IPS DF 4.7 (cell line): ENCODE results near the gene MRPS14.
"Not testable (repeated sequence)": the region's sequence is repeated elsewhere in the genome, so short reads cannot be mapped to it uniquely, and the experiment has no call there.

Experiments
- DNase-seq: peaks from one replicate; pipeline ENCODE4 v3.0.0-alpha.2; 2013; ENCODE audit warnings: low spot score; ENCODE audit errors: extremely low read depth

MRPS14 gene

DNA sequence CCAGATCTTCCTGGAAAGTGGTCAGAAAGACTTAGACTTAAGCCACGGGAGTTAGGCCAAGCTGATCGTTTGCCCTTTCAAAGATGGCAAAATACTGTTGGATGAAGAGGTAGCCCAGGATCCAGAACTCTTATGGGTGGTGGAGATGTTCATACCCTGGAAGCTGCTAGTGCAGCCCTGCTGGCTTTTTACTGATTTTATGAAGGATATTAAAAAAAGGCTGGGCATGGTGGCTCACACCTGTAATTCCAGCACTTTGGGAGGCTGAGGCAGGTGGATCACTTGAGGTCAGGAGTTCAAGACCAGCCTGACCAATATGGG, 657 bp upstream of the MRPS14 start:
- DNase-seq, result not testable (repeated sequence)

DNA sequence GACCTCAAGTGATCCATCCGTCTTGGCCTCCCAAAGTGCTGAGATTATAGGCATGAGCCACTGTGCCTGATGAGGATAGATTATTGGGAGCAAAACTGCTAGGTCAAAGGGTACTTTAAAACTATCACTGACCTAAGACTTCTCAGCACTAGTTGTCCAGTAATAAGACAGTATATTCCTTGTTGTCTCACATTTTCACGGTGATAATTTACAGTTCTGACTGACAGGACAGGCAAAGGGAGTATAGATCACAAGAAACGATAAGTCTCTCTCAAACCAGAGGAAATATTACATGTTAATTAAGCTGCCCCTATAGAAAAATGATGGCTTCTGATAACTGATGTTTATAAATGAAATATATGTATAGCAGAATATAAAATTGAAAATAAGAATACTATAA, 3.7 kb downstream of the MRPS14 start:
- no peak for DNase-seq

DNA sequence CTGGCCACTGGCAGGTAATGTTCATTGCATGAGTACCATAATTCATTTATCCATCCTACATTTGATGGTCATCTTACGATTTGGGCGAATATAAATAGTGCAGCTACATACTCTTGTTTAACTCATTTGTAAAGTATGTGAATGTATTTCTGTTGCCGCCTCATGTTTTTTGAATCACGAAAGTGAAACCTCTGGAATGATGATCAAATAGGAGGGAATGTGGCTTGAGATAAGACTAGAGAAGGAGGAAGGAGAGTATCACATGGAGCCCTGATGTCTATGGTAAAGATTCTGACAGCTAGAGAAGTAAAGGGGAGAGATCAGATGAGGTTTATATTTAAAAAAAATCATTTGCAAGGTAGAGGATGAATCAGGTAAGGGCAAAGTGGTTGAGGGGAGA, 8.0 kb downstream of the MRPS14 start:
- no peak for DNase-seq

DNA sequence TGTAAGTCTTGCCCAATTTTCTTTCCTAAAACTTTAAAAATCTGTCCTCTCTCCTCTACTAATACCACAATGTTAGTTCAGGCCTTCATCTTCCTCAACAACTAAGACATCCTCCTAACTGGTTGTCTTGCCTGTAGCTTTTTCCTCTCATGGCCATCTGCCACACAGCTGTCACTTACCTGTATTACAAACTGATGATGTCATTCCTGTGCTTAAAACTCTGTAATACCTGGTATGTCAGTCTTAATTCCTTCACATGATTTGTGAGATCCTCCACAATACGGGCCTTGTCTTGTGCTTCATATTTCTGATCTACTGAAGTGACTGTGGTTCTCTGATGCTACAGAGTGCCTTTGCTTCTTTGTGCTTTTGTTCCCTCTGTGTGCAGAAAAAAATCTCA, 9.8 kb downstream of the MRPS14 start:
- no peak for DNase-seq

DNA sequence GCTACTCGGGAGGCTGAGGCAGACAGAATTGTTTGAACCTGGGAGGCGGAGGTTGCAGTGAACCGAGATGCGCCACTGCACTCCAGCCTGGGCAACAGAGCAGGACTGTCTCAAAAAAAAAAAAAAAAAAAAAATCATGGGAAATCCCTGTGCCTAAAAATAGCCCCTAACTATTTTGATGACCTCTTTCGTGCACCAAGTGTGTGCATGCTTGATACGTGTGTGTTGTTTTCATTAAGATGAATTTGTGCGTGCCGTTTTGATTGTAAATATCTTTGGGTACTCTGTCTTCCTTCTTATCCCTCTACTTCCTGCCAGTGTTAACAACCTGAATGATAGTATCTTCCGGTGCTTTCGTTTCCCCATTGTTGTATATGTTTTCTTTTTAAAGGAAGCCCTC, 13.7 kb downstream of the MRPS14 start:
- DNase-seq, result no peak

DNA sequence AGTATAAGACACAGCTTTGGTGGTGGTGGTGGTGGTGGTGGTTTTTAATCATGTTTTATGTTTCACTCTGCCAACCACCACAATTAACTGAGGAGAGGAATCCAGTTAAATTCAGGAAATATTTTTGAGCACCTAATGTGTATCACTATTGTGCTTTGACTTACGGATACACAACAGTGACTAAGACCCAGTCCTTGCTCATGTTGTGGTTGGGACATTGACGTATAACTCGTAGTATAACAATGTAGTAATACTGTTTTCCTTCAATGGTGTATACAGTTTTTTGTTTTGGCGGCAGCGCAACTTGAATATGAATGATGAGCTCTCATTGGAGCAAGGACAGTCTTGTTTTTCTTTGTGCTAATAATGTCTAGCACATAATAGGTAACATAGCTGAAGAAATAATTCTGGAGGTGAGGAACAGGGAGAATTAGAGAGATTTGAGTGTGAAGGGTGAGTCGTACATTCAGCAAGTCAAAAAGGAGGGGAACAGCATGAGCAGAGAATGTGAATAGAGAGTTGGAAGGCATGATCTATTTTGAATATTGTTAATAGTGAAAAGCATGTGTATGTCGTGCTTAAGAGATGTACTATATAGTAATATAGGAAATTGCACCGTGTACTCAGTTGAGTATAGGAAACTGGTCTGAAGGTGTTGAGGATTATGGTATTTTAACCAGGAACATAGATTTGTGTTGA, 18.0 kb downstream of the MRPS14 start:
- DNase-seq, result no peak

DNA sequence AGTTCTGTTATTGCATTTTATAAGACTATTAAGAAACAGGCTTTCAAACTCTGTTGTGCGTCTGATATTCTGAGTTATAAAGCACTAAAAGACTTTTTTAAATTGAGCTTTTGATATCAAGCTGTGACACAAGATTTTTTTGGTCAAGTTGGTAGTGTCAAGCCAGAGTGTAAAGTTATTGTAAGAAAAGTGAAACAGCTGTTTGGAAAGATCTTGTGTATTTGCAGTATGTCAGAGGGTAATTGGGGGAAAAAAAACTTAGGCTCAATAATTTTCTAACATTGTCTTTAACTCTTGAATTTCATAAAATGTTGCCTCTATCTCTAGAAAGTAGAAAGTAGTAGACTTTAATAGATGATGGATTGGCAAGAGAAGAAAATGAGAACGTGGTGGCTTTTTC, 19.7 kb downstream of the MRPS14 start:
- DNase-seq, result no peak

DNA sequence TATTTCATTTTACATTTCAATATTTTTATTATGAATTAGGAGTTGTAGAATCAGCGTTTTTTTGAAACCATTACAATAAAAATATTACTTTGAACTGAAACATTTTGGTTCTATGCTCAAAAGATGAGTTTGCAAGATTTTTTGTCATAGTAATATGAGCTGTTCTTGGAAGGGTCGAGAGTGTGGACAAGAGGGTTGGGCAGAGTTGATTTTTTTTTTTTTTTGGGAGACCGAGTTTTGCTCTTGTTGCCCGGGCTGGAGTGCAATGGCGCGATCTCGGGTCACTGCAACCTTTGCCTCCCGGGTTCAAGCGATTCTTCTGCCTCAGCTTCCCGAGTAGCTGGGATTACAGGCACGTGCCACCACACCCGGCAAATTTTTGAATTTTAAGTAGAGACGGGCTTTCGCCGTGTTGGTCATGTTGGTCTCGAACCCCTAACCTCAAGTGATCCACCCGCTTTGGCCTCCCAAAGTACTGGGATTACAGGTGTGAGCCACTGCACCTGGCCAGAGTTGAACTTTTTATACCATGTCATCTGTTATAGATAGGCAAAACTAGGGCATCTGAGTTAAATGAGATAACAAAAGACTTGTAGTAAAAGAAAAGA, 20.2 kb downstream of the MRPS14 start:
- DNase-seq, result no peak

DNA sequence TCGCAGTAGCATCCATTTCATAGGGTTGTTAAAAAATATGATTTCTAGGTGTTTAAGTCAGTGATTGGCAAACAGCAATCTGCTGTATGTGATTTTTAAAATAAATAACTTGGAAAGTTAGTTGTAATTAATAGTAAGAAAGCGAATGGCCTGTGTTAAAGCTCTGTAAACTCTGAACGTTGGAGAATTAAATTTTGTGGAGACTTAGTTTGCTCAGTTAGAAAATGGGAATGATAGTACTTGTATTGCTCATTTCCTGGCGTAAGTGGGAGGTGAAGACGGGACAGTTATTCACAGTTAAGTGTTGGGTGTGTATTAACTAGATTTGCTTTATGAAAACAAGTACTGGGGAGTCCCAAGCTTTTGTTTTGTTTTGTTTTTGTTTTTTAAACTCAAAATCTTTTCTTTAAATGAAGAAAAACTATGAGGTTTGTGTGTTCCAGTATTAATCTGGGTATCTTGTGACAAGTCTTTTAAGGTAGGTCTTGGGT, 22.5 kb downstream of the MRPS14 start:
- DNase-seq, result no peak

DNA sequence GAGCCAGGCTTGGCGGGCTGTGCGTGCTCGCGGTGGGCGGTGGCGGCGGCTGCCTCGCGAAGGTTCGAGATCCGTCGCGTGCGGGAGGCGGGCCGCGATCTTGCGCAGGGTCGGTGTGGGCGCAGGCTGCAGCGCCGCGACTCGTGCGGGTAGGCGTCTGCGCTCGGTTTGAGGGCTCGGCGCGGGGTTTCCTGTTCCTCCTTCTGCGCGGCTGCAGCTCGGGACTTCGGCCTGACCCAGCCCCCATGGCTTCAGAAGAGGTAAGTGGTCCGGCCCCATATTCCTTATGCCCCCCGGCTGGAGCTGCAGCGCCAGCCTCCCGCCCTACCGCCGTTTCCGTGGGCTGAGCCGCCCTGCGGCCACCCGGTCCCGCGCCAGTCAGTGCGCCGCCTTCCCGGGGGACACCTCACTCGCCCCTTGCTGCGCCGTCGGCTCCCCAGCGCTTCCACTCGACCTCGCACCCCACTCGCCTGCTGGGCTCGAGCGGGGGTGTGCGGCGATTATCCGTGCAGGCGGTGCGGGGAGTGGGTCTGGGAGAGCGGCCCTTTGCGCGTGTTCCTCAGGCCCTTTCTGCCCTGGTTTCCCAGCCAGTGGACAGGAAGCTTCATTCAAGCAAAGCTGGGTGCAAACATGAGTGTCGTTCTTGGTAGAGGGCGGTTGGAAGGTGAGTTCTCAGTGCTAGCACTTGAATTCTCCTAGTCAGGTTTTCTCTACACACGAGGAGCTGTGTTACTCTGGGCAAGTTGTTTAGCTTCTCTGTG, 23.1 kb downstream of the MRPS14 start, which contains the start of gene CACYBP:
Gene CACYBP (plus strand): TSS at position 12 of the 761 bp plus-strand sequence. CDS start 234 bp downstream, at position 246.
- DNase-seq, result no peak

DNA sequence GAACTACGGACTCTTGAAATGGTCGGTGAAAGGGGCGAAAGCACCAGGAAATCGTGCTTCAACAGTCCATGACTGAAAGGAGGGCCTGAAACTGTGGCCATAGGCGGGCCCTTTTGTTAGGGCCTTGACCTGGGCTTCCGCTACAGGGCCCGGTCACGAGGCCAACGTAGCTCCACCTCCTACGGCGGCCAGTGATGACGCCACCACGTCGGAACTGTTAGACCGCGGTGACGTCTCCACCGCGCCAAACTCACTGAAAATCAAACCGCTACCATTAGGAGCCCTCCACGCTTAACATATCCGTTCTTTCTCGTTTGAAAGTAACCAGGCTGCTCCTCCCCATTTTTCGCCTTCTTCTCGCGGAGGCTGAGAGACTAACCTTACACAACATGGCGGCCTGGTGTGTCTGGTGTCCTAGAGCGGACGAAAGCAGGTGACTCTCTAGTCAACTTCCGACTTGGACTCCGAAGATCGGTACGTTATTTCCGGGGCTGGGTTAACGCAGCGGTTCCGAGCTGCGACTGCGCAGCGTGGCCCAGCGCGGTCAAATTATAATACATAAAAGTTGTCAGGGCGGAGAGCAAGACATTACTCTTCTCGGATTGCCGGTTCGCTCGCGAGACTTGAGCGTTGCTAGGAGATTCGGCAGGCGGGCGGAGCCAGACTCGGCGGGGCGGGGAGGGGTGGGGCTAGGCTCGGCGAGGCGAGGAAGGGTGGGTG, 23.8 kb downstream of the MRPS14 start:
- DNase-seq, result peak; percentile 97

DNA sequence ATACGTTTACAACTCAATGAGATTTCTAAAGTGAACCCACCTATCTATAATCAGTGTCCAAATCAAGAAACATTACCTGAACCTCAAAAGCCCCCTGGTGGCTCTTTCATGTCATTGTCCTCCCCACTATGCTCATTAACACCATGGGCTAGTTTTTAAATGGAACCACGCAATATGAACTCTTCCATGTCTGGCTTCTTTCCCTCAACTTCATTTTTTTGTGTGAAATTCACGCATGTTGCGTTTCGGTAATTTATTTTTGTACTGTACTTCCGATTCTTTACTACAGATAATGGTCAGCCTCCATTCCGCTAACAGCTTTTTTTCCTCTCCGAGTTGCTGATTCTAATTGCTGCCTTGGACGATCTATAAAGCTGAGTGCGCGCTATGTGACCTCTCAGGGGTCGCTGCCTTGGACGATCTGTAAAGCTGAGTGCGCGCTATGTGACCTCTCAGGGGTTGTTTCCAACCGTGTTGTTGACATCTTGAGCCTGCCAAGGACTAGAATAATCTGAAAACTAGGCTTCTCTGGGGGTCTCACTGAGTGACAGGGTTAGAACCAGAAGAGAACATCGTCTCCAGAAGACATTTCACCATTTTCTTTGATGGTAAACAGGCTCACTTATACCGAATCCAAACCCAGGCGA, 24.5 kb downstream of the MRPS14 start:
- DNase-seq, result peak; percentile 62

DNA sequence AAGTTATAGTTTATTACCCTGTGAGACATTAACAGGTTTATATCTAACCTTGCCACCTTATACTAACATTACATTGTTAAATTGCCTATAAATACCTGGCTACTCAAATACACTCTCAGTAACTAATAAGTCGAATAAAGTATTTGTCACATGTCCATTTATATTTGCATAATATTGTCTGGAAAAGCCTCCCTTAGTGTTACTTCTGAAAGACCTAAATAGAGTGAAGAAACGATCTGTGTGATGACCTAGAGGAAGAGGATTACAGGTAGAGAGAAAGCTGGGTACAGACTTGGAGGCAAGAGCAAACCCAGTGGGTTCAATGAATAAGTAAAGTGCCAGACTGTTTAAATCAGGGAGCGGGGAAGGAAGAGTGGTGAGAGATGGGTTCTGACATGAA, 26.2 kb downstream of the MRPS14 start:
- DNase-seq, result no peak

DNA sequence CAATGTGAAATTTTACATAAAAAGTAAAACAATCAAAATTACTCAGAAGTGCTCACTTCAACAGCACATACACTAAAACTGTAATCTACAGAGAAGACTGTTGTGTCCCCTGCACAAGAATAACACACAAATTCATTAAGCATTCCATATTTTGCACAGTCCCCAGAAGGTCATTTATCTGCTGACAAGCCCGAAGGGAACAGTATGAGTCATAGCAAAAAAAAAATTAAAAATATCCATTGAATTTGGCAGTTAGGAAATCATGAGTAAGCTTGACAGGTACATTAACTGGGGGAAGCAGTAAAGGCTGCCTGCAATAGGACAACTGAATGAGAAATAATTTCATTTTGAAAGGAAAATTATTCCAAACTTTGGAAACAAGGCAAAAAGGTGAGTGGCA, 26.7 kb downstream of the MRPS14 start:
- DNase-seq, result no peak

DNA sequence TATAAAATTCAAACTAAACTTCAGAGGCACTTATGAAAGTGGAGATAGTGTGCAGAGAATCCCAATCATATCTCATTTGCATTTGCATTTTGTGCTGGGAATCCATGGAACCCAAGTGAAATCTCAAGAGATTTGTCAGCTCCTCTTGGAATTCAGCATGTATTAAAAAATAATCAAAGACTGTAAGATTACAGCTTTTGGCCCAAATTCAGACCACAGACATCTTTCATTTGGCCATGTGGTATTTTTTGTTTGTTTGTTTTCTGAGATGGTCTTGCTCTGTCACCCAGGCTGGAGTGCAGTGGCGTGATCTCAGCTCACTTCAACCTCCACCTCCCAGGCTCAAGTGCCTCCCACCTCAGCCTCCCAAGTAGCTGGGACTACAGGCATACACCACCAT, 27.3 kb downstream of the MRPS14 start:
- DNase-seq, result no peak

DNA sequence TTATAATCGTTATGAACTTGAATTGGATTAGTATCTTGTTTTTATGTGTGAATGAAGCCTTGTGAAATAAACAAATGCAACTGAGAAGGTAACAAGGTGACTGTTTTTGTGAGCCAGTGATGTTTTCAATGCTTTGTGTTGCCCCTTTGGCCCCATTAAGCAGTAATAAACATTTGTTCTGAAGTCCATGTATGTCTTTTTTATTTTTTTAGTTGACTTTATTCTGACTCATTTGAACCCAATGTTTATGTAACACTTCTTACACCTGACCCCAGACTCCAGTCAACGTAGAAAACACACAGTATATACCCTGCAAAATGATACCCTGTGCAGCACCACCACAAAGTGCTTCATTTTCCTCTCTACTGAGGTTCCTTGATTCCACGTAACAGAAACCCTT, 28.1 kb downstream of the MRPS14 start:
- no peak for DNase-seq

DNA sequence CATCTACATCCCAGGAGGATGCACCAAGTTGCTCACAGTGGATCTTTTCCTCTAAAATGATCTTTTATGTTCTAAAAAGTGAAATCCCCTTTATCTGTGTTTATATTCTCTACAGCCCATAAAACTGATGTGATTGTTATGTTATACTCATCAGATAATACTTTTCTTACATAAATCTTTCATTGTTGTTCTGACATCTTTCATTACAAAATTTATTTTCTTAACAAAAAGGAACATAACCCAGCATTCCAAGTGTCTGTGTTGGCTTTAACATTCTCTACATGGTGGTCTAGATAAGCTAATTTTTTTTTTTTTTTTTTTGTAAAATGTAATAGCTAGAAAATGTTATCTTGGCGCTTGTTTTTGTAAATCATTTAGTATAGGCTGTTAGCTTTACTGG, 31.8 kb downstream of the MRPS14 start:
- DNase-seq, result no peak

DNA sequence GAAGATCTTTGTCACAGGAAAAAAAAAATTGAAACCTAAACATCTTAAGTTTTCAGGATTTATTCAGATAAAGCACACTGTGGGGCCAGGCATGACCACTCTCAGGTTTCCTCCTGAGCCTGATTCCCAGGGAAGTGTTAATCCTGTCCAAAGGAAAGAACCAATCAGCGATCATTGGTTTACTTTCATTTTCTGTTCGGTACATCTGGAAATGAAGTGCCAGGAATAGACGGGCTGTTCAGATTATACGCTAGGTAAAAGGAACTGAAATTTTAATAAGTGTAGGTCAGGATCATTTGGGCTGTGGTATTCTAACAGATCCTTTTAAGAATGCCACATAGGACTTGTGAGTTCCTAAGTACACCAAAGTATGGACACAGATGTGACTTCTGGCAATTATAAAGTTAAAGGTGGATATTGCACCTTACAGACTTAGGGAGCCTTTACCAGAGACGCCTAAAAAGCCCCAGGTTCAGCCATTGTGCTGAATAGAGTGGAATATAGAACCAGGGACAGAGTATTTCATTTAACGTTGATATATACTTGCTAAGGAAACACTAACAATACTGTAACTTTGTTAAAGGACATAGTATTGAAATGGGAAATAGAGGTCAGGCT, 32.7 kb downstream of the MRPS14 start:
- no peak for DNase-seq

DNA sequence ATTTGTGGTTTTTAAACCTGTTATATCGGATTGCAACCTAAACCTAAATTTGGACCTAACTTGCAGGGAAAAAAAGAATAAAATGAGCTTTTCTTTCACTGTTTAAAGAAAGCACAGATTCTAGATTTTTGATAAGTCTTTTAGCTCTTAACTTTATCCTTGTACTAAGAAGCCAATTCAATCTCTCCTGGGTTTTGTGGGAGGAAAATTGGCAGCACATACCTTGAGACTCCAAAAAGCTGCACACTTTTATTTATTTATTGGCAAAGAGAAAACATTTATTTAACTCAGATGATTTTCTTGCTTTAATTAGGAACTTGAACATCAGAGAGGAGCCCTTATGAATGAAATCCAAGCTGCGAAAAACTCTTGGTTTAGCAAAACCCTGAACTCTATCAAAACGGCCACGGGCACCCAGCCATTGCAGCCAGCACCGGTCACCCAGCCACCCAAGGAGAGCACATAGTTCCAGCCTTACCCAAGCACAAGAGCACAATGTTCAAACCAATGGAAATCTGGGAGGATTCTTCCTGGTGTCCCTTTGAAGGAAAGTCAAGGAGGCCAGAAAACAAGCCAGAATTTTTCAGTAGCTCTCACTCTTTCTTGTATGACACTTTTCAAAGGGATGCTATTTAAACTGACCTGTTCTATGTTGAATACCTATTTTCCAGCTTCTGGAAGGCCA, 33.5 kb downstream of the MRPS14 start:
- DNase-seq, result no peak

DNA sequence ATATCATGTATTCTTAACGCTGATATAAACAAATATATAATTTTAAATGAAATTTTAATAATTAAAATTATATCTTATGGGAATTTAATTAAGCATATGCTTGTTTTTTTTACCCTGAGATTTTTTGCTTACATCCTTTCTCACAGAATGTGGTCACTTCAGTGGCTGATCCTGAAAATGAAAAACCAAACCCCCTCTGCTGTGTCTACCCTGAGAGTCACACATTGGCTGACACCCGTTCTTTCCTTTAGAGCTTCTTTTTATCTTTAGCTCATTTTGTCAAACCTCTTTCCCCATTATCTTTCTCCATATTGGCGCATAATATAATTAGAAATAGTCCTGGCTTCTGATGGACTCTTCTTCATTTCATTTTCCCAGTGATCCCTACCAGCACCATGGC, 34.2 kb downstream of the MRPS14 start:
- no peak for DNase-seq
